HG03060 (cell line): ENCODE data around the gene MYO9B.
"Not testable (repeated sequence)": the region's sequence is repeated elsewhere in the genome, so short reads cannot be mapped to it uniquely, and the experiment has no call there.

ENCODE experiments used
- ATAC-seq: cut with Tn5 transposase; IDR thresholded peaks from one replicate; pipeline ENCODE4 v1.9.1; 2021; ENCODE audit warnings: low read depth, moderate number of reproducible peaks; ENCODE audit not compliant: unreplicated experiment

Gene MYO9B

GRCh38 chr19:17086120-17086519 is 10.5 kb downstream of the MYO9B start:
- ATAC-seq, result no peak

- no peak for ATAC-seq
Observed at GRCh38 chr19:17086834-17087233, 11.3 kb downstream of the MYO9B start.

DNA sequence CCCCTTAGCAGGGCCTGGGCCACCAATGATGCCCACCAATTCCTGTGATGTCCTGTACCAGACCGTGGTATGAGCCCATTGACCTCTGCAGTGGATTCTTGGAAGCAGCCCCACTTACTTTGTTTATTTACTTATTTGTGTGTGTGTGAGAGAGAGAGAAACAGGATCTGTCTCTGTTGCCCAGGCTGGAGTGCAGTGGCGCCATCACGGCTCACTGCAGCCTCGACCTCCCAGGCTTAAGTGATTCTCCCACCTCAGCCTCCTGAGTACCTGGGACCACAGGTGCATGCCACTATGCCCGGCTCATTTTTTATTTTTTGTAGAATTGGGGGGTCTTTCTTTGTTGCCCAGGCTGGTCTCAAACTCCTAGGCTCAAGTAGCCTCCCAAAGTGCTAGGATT is 13.0 kb downstream of the MYO9B start:
- no peak for ATAC-seq

DNA sequence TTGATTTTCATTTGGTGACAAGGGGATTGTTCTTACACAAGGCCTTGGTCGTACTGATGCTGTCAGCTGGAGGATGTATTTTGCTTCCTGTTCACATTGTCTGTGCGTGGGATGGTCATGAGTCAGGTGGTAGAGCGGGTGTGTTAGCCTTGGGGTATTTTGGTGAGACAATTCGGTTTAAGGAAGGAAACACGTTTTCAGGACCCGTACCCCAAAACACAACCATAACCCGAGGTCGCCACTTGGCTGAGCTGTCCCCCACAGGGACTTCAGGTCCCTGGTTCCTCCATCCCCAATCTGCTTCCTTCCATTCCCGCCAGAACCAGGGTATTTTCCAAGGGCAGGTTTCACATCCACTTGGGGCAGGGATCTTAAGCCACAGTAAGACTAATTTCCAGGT is 15.0 kb downstream of the MYO9B start:
- no peak for ATAC-seq

GRCh38 chr19:17091758-17092333 is 16.3 kb downstream of the MYO9B start:
- no peak for ATAC-seq

DNA sequence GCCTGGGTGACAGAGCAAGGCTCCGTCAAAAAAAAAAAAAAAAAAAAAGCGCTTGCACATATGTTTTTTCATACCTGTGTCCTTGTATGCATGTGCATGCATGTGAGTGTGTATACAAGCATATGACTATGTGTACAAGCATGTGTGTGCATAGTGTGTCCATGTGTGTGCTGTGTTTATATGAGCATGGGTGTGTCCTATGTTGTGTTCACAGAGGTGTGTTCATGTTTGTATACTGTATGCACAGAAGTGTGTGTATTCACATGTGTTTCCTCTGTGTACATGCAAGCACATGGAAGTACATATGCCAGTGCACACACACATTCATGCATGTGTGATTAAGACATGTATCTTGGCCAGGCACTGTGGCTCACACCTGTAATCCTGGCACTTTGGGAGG is 17.1 kb downstream of the MYO9B start:
- no peak for ATAC-seq

DNA sequence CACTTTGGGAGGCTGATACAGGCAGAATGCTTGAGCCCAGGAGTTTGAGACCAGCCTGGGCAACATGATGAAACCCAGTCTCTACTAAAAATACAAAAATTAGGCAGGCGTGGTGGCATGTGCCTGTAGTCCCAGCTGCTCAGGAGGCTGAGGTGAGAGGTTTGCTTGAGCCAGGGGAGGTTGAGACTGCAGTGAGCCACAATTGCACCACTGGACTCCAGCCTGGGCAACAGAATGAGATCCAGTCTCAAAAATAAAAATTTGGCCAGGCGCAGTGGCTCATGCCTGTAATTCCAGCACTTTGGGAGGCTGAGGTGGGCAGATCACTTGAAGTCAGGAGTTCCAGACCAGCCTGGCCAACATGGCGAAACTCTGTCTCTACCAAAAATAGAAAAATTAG is 19.1 kb downstream of the MYO9B start:
- not testable (repeated sequence) for ATAC-seq

GRCh38 chr19:17095141-17095919 is 19.8 kb downstream of the MYO9B start:
- no peak for ATAC-seq

DNA sequence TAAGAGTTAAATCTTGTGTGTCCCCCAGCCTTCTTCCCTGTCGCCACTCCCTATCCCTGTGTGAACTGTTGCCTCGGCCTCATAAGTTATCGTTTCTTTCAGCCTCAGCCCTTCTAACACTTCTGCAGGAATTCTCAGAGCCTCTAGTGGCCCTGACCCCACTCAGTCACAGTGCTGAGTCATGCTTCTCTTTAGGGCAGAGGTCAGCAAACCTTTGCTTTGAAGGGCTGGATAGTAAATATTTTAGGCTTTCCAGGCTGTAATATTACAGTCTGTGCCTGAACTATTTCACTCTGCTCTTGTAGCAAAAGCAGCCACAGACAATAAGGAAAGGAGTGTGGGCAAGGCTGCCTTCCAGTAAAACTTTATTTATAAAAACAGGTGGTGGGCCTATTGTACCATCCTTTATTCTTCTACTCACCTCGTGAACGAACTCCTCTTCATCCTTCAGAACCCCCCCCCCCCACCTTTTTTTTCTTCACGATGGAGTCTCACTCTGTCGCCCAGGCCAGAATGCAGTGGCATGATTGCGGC is 22.1 kb downstream of the MYO9B start:
- no peak for ATAC-seq

- ATAC-seq, result no peak
Observed at GRCh38 chr19:17098326-17098725, 22.7 kb downstream of the MYO9B start.

- no peak for ATAC-seq
Observed at GRCh38 chr19:17101686-17102628, 26.4 kb downstream of the MYO9B start.

DNA sequence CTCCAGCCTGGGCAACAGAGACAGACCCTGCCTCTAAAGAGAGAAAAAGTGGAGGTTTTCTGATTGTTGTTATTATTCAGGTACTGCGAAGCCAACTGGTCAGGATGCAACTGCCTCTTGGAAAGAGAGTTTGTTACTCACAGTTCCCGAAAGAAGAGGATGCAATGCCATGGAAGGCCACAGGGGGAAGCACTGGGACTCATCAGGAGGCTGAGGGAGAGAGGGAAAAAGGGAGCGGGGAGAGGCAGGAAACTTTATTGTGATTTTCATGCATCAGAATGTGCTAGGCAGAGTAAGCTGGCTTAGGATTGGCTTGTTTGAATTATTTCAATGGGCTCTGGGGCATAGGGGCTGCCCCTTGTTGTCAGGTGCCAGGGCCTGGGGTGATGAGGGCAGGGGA is 27.6 kb downstream of the MYO9B start:
- ATAC-seq, result no peak

- no peak for ATAC-seq
Observed at GRCh38 chr19:17104679-17105078, 29.1 kb downstream of the MYO9B start.

DNA sequence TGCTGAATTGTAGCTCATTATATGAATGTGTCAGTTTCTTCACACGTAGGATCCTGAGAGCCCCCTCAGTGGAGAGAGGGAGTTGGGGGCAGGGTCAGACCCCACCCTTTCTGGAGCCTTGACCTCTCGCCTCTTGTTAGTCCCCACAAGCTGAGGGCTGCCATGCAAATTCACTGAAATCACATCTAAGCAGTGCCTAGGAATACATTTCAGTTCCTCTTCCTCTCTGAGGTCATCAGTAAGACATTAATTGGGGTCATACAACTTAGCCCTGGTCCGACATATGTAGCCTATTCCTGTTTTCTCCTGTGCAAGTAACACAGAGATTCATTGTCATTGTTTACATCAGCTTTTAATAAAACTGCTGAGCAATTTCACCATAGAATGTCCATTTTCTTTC is 30.0 kb downstream of the MYO9B start:
- no peak for ATAC-seq

GRCh38 chr19:17106964-17107363 is 31.4 kb downstream of the MYO9B start:
- not testable (repeated sequence) for ATAC-seq

DNA sequence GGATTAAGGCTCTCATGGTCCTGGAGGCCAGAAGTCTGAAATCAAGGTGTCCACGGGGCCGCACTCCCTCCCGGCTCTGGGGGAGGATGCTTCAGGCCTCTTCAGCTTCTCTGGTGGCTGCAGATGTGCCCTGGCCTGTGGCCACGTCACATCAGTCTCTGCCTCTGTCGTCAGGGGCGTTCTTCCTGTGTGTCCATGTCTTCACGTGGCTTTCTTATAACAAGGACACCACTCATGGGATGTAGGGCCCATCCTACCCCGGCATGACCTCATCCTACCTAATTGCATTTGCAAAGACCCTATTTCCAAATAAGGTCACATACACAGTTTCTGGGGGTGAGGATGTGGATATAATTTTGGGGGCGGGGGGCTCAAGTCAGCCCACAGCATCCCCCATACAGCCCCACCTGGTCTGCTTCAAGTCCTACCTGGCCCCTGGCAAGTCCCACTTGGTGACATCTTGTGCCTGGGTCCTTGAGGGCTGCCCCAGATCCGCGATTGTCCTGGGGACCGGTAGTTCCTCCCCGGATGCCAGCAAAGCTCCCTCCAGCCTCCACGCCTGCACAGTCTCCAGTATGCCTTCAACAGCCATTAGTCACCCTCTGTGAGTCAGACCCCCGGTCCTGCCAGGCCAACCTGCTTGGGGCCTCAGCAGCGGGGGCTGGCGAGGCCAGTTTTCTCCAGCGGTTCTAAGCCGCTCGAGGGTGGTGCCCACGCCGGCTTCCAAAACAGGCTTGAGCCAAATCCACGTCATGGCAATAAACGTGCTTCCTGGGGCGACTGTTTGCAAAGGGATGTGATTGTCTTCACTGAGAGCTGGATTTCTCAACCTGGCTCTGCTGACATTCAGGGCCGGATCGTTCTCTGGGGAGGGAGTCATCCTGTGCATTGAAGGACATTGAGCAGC is 32.2 kb downstream of the MYO9B start:
- ATAC-seq, result no peak

DNA sequence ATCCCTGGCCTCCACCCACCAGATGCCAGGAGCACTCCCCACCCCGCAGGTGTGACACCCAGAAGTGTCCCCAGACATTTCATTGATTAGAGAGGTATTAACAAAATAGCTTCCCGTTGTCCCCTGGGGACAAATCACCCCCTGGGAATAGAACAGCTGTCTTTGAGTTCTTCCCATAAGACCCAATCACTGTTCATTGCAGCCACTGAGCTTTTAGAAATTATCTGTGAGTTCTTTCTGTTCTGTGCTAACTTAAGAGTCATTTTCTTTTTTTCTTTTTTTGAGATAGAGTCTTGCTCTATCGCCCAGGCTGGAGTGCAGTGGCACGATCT is 32.8 kb downstream of the MYO9B start:
- no peak for ATAC-seq

DNA sequence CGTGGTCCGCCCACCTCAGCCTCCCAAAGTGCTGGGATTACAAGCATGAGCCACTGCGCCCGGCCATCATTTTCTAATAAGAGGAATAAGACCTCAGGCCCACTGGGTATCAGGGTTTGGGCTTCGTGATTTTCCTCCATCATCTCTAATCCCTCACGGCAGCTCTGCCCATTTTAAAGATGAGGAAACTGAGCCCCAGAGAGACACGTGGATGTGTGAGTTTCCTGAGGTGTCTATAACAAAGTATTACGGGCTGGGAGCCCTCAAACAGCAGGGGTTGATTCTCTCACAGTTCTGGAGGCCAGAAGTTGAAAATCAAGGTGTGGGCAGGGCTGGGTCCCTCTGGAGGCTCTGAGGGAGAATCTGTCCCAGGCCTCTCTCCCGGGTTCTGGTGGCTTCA is 33.7 kb downstream of the MYO9B start:
- ATAC-seq, result no peak

- ATAC-seq, result no peak
Observed at GRCh38 chr19:17109962-17110598, 34.5 kb downstream of the MYO9B start.

GRCh38 chr19:17110599-17110966 is 35.0 kb downstream of the MYO9B start:
- no peak for ATAC-seq
